ENCODE measurements around the gene AEBP1. TPM values are rescaled to one million over a fixed set of nuclear protein-coding genes. Genes with fewer than 3 reads are reported as not detected.
"Not testable (repeated sequence)": the region's sequence is repeated elsewhere in the genome, so short reads cannot be mapped to it uniquely, and the experiment has no call there.

AEBP1 gene
- total and polyA plus RNA-seq, 8 donors: 5.1 to 49.3 (median 17.5) TPM

- FAIRE-seq: no peak
Observed at GRCh38 chr7:44121761-44122420, 17.7 kb downstream of the AEBP1 start.

GRCh38 chr7:44122529-44122928 lies 18.4 kb downstream of the AEBP1 start:
- H3K4me1 ChIP-seq: peaks cover 5 to 8% (median 7%) of the 10 kb centered on the region in 3 donors
- intact Hi-C loops (cut with DNase I): no loop called here
- H3K9me3 ChIP-seq: no peaks in the 10 kb centered on the region
- DNase-seq (peak in 1 of 6 donors; percentile 5), FAIRE-seq (no peak), ATAC-seq (no peak)
- 37 to 48% methylated on average over 1 of the region's 1 CpG for WGBS, 2 donors
- TF ChIP-seq CTCF (IDR thresholded peaks at IDR 0.05): no peak
- no peaks in the 10 kb centered on the region for H3K27me3 ChIP-seq
- H3K36me3 ChIP-seq: peaks cover 0 to 3% (median 0%) of the 10 kb centered on the region in 3 donors
- H3K27ac ChIP-seq: peak overlapping the region in 1 of 4 donors; percentile 74
- H3K4me3 ChIP-seq: peak overlapping the region; percentile 58 to 80 (median 72)

More at GRCh38 chr7:44121761-44122420, 17.7 kb downstream of the AEBP1 start:
- 73 to 85% methylated on average over 12 of the region's 12 CpGs for WGBS, 2 donors
- H3K4me3 ChIP-seq: peak overlapping the region in 1 of 4 donors; percentile 80
- peaks cover 5 to 8% (median 7%) of the 10 kb centered on the region in 3 donors for H3K4me1 ChIP-seq
- no peak overlapping the region for H3K27ac ChIP-seq
- H3K9me3 ChIP-seq: no peaks in the 10 kb centered on the region
- peak in 1 of 6 donors; percentile 45 for DNase-seq
- no peak for TF ChIP-seq CTCF (IDR thresholded peaks at IDR 0.05)
- intact Hi-C loops (cut with DNase I): no loop called here
- H3K27me3 ChIP-seq: no peaks in the 10 kb centered on the region
- peaks cover 0 to 3% (median 1%) of the 10 kb centered on the region in 3 donors for H3K36me3 ChIP-seq
- ATAC-seq: no peak

- H3K4me3 ChIP-seq: peak within 1 kb of the TSS; percentile 58 to 80 (median 72)
- intact Hi-C loops (cut with DNase I): no loop called here
- peak within 1 kb of the TSS; percentile 42 to 79 (median 72) for H3K27ac ChIP-seq
- TF ChIP-seq CTCF (IDR thresholded peaks at IDR 0.05): no peak
- ATAC-seq (peak; percentile 98 to 99 (median 99)), DNase-seq (peak; percentile 97 to 98 (median 98)), FAIRE-seq (peak; percentile 29)
- peaks cover 5 to 8% (median 7%) of the 10 kb centered on the region in 3 donors for H3K4me1 ChIP-seq
- 0 to 1% methylated on average over 74 to 86 of the region's 86 CpGs for WGBS, 2 donors
- H3K36me3 ChIP-seq: peaks cover 0 to 3% (median 0%) of the 10 kb centered on the region in 3 donors
- no peaks in the 10 kb centered on the region for H3K9me3 ChIP-seq
- H3K27me3 ChIP-seq: no peaks in the 10 kb centered on the region
Observed at GRCh38 chr7:44123190-44124003, 19.3 kb downstream of the AEBP1 start, which contains the start of gene POLD2. POLD2 (minus strand) TSS chr7:44123548; CDS start chr7:44122053, 1,495 bp downstream.

GRCh38 chr7:44124822-44125202 lies 20.7 kb downstream of the AEBP1 start:
- Histone ChIP-seq H3K27me3 (no peaks in the 10 kb centered on the region), H3K4me3 (no peak overlapping the region), H3K27ac (no peak overlapping the region), H3K36me3 (peaks cover 0 to 3% (median 0%) of the 10 kb centered on the region in 3 donors), H3K4me1 (peaks cover 5 to 8% (median 7%) of the 10 kb centered on the region in 3 donors), H3K9me3 (no peaks in the 10 kb centered on the region)
- intact Hi-C loops (cut with DNase I): no loop called here
- DNase-seq (peak in 3 of 6 donors; percentile 3 to 8 (median 8)), FAIRE-seq (no peak), ATAC-seq (no peak)
- no peak for TF ChIP-seq CTCF (IDR thresholded peaks at IDR 0.05)
- 91 to 95% methylated on average over 6 of the region's 6 CpGs for WGBS, 2 donors

GRCh38 chr7:44126574-44126973 lies 22.4 kb downstream of the AEBP1 start:
- H3K27ac ChIP-seq; H3K36me3 ChIP-seq; H3K9me3 ChIP-seq; ATAC-seq; H3K27me3 ChIP-seq; H3K4me3 ChIP-seq; FAIRE-seq; intact Hi-C loops (cut with DNase I); DNase-seq; H3K4me1 ChIP-seq: not testable (repeated sequence)
- WGBS, 2 donors: 84 to 91% methylated on average over 4 of the region's 4 CpGs

All from pancreas (tissue), 10 donors.